WERI-Rb-1 (cell line): Measurements from ENCODE around the gene PIEZO2.

ENCODE experiments used
- DNase-seq: peaks from one replicate; pipeline ENCODE4 v3.0.0-alpha.2; 2020
- H3K27ac ChIP-seq: fragments of 250-450 bp; sonication (Bioruptor Pico); 2 replicates; pipeline ENCODE4 v1.5.1; 2020; ENCODE audit warnings: mild to moderate bottlenecking, moderate library complexity
- H3K27me3 ChIP-seq: fragments of 250-450 bp; sonication (Bioruptor Pico); 2 replicates; pipeline ENCODE4 v1.5.1; 2021; ENCODE audit warnings: mild to moderate bottlenecking, low read depth, moderate library complexity; ENCODE audit not compliant: insufficient read depth, severe bottlenecking
- H3K36me3 ChIP-seq: fragments of 250-450 bp; sonication (Bioruptor Pico); 2 replicates; pipeline ENCODE4 v1.5.1; 2020; ENCODE audit warnings: mild to moderate bottlenecking, moderate library complexity
- H3K4me3 ChIP-seq: 2 replicates; pipeline ENCODE4 v1.5.1; 2011; ENCODE audit warnings: low read depth, mild to moderate bottlenecking, control low read depth, low read length
- H3K9me3 ChIP-seq: fragments of 250-450 bp; sonication (Bioruptor Pico); 2 replicates; pipeline ENCODE4 v1.5.1; 2021; ENCODE audit warnings: mild to moderate bottlenecking, moderate library complexity; ENCODE audit not compliant: severe bottlenecking
- CTCF ChIP-seq: IDR thresholded peaks from 2 replicates; pipeline ENCODE4 v1.5.1; 2011; ENCODE audit warnings: low read depth, mild to moderate bottlenecking, control low read depth, inconsistent platforms, low read length

Gene PIEZO2

DNA sequence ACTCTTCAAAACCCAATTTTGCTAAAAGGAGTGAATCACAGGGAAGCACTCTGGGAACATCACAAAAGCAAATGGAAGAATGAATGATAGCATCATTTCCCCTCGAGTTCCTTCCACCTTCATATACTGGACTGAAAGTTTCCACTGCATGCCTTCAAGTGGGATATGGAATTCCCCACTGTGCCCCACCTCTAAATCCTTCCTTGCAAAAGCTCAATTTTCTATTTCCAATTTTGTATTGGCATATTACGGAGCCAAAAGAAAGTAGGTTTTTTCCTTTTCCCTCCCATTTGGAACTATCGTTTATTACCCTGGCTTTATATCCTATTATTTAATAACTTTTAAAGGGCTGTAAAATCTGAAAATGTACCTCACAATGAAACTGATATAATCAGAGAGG, 149.3 kb downstream of the PIEZO2 start:
- H3K27me3 ChIP-seq: peaks cover 2% of the 10 kb centered on the region
- H3K36me3 ChIP-seq: no peaks in the 10 kb centered on the region
- H3K9me3 ChIP-seq: no peaks in the 10 kb centered on the region
- no peak overlapping the region for H3K27ac ChIP-seq
- no peak for TF ChIP-seq CTCF
- no peak overlapping the region for H3K4me3 ChIP-seq
- DNase-seq: no peak

- Histone ChIP-seq H3K9me3 (no peaks in the 10 kb centered on the region), H3K27me3 (peaks cover 2% of the 10 kb centered on the region), H3K4me3 (no peak overlapping the region), H3K27ac (no peak overlapping the region), H3K36me3 (no peaks in the 10 kb centered on the region)
- no peak for TF ChIP-seq CTCF
- no peak for DNase-seq
These were observed 151.5 kb downstream of the PIEZO2 start for GRCh38 chr18:10997885-10998284.

GRCh38 chr18:10995550-10995949, 153.8 kb downstream of the PIEZO2 start:
- Histone ChIP-seq H3K4me3 (no peak overlapping the region), H3K27ac (no peak overlapping the region), H3K27me3 (no peaks in the 10 kb centered on the region), H3K9me3 (no peaks in the 10 kb centered on the region), H3K36me3 (no peaks in the 10 kb centered on the region)
- TF ChIP-seq CTCF: no peak
- DNase-seq: no peak

DNA sequence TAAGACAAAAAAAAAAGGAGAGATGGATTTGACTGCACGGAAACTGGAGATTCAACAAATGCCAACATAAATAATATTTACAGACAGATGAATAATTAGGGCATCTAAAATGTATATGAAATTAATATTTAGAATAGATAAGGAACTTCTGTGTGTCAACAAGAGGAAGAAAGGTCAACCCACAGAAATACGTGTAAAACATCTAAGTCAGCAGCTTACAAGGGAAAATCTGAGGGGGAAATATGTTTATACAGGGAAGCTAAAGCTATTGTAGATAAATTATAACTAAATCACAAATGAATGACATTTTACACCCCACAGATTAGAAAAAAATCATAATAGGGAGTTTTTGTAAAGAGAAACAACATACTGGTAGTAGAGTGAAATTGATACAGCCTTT, 159.9 kb downstream of the PIEZO2 start:
- no peaks in the 10 kb centered on the region for H3K27me3 ChIP-seq
- DNase-seq: no peak
- H3K27ac ChIP-seq: no peak overlapping the region
- no peak for TF ChIP-seq CTCF
- H3K4me3 ChIP-seq: no peak overlapping the region
- H3K36me3 ChIP-seq: no peaks in the 10 kb centered on the region
- H3K9me3 ChIP-seq: no peaks in the 10 kb centered on the region

DNA sequence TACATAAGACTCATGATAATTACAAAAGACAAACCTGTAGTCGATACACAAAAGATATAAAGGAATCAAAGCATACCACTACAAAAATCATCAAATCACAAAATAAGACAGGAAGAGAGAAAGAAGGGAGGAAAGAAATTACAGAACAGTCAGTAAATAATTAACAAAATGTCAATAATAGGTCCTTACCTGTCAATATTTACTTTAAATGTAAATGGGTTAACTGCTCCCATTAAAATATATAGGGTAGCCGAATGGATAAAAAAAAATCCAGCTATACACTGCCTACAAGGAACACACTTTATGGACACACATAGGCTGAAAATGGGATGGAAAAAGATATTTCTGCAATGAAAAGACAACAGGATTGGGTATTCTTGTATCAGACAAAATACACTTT, 163.7 kb downstream of the PIEZO2 start:
- TF ChIP-seq CTCF: no peak

DNA sequence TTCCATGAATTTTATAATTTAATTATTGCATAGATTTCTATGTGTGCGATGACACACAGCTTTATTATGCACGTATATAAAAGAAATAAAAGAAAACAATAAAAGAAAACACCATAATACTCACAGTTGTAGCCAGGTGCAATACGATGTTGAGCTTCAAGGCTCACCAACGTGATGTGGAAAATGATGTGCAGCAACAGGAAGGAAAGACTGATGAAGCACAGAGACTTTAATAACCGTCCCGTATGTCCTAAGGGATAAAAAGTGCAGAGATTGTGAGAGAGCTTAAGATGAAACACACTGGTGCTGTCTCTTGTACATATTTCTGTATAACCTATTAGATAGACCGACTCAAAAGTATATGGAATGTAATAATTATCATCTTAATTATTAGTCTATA, 170.0 kb downstream of the PIEZO2 start:
- no peaks in the 10 kb centered on the region for H3K36me3 ChIP-seq
- H3K9me3 ChIP-seq: peaks cover 2% of the 10 kb centered on the region
- no peak for TF ChIP-seq CTCF
- no peak for DNase-seq
- H3K27ac ChIP-seq: no peak overlapping the region
- no peaks in the 10 kb centered on the region for H3K27me3 ChIP-seq
- no peak overlapping the region for H3K4me3 ChIP-seq

More for the DNA sequence above, 163.7 kb downstream of the PIEZO2 start:
- no peak for DNase-seq
- no peaks in the 10 kb centered on the region for H3K9me3 ChIP-seq
- H3K27me3 ChIP-seq: no peaks in the 10 kb centered on the region
- H3K27ac ChIP-seq: no peak overlapping the region
- H3K36me3 ChIP-seq: no peaks in the 10 kb centered on the region
- H3K4me3 ChIP-seq: no peak overlapping the region
